Inferior parietal cortex (tissue), 1 donor: ENCODE results near the gene ADM2.
A peak's percentile ranks its signal among the peaks of the same experiment; 100 is the strongest.

Source experiments
- DNase-seq: peaks from one replicate; pipeline ENCODE4 v3.0.0-alpha.2; 2016; ENCODE audit errors: extremely low spot score

The ADM2 gene

DNA sequence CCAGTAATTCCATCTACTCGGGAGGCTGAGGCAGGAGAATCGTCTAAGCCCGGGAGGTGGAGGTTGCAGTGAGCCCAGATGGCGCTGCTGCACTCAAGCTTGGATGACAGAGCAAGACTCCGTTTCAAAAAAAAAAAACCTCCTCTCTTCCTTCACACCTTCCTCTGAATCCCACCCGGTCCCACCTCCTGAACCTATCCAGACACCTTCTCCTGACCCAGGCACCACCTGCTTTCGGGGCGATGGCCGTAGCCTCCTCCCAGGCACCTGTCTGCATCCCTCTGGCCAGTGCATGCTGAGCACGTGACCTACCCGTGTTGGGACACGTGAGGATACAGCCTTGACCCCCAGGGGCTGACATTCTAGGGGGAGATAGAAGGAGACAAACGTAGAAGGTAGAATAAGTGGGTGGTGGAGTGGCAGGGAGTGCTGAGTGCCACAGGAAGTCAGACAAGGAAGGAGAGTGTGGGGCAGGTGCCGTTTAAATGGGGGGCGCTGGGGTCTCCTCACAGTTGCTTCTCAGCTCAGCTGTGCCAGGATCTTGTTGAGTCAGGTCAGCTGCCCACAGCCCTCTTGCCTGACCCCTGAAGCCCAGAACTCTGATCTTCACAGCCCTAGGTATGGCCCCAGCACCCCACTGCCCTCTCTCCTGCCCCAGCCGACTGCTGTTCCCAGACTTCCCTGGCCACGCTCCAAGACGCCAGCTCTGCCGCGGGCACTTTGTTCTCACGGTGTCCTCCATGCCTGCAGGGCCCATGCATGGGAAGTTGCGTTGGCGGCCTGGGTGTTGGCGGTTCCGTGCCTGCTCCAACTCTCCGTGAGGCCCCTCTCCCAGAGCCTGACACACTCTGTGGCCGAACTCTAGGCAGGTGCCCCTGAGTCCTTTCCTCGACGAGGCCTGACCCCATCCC, 4.1 kb downstream of the ADM2 start:
- DNase-seq: no peak

DNA sequence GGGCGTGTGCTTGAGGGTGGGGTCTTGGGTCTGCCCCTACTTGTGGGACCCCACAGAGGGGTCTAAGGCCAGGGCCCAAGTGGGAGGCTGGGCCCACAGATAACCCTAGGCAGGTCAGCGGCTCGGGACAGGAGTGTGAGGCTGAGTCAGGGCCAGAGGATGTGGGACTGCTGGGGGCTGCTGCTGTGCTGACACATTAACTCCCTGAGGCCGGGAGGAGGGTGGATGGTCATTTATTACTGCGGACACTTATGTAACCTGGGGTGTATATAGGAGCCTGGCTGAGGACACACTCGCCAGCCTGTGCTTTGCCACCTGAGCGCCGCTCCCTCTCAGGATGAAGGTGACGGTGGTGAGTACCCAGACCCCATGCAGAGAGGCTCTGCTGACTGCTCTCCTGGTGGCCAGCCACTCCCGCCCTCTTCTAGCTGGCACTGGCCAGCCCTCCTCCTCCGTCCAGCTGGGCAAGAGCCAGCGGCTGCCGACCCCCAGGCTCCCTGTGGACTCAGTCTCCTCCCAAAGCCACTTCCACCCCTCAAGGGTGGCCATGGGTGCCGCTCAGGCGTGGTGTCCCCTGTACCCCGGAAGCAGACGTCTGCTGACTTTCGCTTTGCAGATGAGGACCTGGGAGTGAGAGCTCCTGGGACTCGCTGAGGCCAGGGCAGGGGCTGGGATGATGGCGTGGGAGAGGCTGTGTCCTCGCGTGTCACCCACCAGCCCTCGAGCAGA, 5.4 kb downstream of the ADM2 start, which contains the start of gene MIOX:
MIOX (plus strand) TSS at position 299 of the 729 bp plus-strand sequence; CDS start at position 338, 39 bp downstream.
- DNase-seq: no peak

DNA sequence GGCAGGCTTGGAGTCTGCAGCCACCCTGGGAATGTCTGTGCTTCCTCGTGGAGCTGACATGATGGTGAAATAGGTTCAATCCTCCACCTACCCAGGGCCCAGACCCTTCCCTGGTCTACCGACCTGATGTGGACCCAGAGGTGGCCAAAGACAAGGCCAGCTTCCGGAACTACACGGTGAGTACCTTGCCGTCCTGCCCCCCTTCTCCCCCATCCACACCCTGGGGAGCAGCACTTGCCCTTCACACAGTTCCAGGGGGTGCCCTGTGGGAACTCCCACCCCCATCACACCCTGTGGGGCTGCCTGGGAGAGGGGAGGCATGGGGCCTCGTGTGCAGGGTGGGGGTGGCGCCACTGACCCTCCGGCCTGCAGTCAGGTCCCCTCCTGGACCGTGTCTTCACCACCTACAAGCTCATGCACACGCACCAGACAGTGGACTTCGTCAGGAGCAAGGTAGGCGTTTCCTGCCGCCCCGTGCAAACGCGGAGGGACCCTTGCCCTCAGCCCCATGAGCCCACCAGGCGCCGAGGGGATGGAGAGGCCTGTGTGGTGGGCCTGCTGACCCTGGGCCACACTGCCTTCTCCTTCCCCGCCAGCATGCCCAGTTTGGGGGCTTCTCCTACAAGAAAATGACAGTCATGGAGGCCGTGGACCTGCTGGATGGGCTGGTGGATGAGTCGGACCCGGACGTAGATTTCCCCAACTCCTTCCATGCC, 6.1 kb downstream of the ADM2 start:
- no peak for DNase-seq

DNA sequence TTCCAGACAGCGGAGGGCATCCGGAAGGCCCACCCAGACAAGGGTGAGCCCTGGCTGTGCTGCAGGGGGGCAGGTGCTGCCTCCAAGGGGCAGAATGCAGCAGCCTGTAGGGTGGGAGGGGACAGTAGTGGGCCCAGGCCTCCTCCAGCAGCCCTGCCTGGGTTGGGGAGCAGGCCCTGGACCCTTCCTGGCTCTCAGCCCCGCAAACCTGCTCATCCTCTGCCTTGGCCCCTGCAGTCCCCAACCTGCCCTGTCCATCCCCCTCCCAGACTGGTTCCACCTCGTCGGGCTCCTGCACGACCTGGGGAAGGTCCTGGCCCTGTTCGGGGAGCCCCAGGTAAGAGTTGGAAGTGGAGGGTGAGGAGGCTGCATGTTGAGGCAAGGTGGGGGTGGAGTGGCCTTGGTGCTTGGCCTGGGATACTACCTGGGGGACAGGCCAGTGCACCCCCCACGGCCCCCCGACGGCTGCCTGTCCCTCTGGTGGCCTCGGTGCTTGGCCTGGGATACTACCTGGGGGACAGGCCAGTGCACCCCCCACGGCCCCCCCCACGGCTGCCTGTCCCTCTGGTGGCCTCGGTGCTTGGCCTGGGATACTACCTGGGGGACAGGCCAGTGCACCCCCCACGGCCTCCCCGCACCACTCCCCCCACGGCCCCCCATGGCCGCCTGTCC, 6.8 kb downstream of the ADM2 start:
- DNase-seq: no peak

DNA sequence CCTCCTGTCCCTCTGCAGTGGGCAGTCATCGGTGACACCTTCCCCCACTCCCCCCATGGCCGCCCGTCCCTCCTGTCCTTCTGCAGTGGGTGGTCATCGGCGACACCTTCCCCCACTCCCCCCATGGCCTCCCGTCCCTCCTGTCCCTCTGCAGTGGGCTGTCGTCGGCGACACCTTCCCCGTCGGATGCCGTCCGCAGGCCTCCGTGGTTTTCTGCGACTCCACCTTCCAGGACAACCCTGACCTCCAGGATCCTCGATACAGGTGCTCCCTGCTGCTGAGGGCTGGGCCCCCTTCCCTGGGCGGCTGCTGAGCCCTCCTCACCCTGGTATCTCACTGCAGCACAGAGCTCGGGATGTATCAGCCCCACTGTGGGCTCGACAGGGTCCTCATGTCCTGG, 7.5 kb downstream of the ADM2 start:
- no peak for DNase-seq

DNA sequence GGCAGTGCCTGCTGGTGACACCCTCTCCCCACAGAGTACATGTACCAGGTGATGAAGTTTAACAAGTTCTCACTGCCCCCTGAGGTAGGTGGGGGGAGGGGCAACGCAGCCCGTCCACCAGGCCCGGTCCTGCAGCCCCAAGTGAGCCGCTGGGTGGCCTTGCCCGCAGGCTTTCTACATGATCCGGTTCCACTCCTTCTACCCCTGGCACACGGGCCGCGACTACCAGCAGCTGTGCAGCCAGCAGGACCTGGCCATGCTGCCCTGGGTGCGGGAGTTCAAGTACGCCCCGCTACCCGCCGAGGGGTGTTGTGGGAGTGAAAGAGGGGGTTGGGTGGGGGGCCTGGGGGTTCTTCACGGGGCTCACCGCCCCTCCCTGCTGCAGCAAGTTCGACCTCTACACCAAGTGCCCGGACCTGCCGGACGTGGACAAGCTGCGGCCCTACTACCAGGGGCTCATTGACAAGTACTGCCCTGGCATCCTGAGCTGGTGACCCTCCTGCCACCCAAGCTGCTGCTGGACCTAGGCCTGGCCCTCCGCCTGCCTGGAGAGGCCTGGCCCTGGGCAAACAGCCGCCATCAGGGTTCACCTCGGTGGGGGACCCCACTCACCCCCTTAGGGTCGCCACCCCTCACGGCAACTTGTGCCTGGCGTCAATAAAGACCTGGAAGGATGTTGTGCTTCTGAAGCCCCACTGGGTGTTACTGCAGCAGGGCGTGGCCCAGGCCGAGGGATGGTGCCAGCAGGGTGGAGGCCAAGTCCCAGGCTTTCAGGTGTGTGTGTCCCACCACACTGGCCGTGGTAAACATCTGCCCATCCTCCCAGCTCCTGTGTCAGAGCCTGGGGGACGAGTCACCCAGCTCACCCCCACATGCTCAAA, 8.3 kb downstream of the ADM2 start:
- DNase-seq: no peak

DNA sequence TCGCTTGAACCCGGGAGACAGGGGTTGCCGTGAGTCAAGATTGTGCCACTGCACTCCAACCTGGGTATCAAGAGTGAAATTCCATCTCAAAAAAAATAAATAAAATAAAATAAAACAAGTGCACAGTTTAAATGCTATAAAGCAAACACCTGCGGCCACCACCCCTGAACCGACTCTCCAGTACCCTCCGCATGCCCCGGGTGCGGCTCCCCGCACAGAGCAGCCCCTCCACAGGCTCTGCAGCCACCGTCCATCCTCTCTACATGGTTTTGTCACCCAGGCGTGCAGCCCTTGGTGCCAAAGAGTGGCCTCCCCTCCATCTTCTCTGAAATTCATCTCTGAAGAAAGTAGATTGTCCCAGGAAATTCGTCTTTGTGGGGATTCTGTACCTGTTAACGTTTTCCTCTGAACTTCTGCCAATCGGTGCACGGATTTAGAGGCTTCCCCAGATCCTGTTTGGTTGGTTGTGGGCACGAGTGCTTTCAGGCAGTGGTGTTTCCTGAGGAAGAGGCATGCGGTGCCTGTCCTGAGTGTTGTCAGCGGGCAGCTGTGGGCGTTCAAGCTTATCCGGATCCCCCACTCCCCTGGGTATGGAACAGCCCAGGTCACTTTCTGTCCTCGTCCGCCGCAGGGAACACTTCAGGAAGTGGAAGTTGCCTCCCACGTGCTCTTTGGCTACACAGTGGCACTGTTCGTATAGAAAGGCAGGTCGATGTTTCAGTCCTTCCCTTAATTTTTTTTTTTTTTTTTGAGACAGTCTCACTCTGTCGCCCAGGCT, 9.4 kb downstream of the ADM2 start:
- DNase-seq: no peak

DNA sequence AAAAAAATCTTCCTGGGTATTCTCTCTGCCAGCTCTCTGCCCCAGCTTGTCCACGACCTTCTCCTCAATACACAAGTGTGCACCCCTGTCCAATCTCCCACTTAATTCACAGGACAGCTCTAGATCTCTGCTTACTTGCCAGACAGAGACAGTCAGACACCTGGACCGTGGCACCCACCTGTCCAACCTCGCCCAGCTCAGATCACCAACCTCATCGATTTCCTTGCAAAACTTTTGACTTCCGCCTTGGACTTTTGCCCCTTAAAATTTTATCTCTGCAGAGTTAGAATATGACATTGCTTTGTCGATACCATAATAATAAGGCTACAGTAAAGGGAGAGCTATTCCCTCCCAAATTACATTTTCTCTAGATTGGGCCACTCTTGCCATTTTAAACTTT, 15.8 kb downstream of the ADM2 start:
- DNase-seq: no peak

DNA sequence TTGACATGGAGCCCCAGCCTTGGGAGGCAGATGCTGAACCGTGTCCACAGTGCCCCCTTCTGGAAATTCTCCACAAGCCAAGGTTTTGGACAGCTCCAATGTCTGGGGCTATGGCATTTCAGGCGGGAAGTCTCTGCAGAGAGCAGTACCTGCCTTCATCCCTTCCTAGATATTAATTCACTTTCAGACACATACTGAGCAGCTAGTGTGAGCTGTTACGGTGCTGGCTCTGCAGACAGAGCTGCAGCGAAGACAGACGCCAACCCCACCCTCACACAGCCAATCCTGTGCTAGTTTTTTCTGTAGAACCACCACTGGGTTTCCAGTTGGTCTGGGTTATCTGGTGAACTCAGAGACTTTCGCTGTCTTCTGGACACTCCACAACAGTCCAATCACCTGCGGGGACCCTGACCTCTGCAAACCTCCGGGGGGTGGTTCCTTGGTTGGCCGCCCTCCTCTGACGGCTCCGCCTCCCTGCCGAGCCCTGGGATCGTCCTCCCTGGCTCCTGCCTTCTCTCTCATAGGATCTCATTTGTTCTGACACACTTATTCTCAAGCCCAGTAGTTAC, 17.1 kb downstream of the ADM2 start:
- peak; percentile 76 for DNase-seq

DNA sequence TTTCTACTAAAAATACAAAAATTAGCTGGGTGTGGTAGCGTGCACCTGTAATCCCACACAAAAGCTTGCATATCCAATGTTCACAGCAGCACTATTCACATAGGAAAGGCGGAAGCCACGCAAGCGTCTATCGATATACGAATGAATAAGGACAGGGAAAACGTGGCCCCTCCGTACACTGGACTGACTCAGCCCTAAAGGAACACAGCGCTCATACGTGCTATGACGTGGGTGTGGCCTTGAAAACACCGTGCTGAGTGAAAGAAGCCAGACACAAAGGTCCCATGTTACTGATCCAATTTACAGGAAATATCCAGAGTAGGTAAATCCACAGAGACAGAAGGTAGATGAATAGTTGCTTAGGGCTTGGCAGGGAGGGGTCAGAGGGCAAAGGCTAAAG, 19.1 kb downstream of the ADM2 start:
- DNase-seq: no peak

DNA sequence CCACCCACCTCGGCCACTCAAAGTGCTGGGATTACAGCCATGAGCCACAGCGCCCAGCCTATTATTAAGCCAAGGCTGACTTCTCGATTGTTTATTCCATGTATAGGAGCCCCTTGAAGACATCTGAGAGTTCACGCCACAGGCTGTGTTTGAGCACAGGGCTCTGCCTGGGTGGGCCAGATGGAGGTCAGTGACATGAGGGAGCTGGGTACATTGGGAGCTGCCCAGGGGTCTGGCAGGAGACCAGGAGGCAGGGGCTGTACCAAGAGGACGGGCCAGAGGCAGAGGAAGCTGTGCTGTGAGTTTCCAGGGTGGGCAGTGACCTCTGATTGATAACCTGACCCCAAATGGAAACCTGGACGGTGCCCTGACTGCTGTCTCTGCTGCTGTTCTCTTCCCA, 20.8 kb downstream of the ADM2 start:
- DNase-seq: no peak

DNA sequence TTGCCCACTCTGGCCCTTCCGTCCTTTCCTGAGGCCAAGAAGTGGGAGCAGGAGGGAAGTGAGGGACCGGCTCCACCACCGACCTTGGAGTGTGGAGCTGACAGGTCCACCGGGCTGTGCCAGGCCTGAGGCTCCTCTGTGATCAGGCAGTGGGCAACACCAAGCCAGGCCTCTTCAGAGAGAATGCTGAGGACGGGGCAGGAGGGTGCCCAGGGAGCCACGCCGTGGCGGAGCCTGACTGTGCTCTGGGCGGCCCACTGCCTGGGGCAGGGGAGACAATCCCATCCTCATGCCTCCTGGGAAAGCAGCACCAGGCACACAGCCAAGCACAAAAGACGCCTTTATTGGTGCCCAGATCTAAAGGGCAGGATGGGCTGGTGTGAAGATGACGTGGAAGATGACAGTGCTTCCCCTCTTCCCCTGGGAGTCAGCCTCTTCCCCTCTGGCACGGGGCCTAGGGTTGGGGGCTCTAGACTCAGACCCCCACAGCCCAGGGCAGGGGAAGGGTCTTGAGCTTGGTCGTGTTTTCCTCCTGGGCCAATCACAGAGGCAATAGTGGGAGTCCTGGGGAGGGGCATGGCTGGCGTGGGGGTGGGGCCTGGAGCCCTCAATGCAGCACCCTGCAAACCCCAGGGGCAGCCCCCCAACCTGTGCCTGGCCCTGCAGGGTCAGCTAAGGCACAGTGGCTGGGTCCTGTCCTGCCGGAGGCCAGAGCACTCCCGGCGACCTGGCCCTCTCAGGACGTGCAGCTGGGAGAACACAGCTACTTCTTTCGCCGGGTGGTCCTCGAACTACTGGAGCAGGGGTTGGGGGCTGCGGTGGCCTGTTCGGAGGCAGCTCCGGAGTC, 21.5 kb downstream of the ADM2 start:
- no peak for DNase-seq

DNA sequence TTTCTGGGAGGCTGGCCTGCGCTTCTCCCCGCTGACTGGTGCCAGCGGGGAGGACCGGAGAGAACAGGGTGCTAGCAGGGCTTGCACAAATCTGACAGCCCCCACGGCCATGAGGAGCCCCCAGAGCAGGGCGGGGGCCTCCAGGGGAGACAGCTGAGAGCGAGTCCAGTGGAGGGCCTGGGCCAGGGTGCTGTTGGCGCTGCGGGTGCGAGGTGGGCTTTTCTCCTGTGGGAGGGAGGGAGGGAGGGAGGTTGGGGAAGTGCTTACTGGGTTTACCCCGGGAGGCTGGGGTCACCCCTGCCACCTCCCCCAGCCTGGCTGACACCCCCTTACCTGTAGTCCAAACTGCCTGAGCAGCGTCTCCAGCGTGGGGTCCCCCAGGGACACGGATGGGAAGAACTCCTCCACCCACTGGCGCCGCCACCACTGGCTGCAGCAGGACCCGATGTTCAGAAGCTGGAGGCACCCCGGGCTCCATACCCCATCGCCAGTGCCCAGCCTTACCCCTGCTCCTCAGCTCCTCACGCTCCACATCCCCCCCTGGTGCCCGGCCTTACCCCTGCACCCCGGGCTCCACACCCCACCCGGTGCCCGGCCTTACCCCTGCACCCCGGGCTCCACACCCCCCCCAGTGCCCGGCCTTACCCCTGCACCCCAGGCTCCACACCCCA, 22.3 kb downstream of the ADM2 start:
- no peak for DNase-seq

DNA sequence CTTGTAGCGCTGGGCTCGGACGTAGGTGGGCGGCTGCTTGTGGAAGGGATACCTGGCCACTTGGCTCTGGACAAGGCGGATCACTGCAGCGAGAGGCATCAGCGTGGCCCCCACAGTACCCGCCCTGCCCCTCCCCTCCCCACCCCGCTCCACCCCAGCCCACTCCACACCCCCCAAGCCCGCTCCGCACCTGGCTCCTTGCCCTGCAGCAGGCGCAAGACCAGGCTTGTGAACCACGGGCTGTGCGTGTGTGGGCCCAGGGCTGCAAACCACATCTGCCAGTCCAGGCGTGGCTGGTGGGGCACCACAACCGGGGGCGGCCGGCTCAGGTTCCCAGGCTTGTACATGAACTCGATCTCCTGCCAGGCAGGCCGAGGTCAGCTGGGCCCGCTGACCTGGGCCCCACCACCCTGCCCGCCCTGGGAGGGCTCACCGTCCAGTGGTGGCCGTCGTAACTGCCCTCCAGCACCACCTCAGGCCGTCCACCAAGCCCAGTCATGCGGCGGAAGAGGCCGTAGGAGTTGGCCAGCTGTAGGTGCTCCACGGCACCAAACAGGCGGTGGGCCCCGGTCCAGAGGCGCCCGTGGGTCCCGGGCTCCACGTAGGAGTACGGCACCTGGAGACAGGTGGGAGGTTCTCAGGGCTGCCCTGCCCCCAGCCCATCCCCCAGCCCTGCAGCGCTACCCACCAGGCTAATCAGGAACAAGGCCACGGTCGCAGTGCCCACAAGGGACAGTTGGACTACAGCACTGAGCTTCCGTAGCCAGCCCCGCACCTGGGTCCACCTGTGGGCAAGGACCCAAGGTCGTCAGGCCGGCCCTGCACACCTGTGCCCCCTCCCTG, 23.2 kb downstream of the ADM2 start:
- DNase-seq: no peak

DNA sequence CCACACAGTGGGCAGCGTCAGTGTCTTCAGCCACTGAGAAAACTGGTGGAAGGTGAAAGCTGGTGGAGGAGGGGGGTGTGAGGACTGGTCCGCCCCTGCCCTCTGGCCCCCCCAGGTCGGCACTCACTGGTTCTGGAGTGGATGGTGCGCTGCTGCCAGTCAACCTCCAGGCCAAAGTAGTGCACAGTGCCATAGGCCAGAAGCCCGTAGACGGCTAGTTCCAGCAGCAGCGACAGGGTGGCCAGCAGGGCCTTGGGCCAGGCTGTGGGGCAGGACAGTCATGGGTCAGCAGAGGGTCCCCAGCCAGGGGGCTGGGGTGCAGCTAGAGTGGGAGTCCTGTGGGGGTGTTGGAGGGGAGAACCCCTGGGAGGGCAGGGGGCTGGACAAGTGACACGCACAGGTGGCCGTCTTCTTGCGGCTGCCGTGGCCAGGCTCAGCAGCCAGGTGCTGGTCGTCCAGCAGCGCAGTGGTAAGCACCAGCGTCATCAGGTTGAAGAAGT, 24.0 kb downstream of the ADM2 start:
- DNase-seq: no peak

DNA sequence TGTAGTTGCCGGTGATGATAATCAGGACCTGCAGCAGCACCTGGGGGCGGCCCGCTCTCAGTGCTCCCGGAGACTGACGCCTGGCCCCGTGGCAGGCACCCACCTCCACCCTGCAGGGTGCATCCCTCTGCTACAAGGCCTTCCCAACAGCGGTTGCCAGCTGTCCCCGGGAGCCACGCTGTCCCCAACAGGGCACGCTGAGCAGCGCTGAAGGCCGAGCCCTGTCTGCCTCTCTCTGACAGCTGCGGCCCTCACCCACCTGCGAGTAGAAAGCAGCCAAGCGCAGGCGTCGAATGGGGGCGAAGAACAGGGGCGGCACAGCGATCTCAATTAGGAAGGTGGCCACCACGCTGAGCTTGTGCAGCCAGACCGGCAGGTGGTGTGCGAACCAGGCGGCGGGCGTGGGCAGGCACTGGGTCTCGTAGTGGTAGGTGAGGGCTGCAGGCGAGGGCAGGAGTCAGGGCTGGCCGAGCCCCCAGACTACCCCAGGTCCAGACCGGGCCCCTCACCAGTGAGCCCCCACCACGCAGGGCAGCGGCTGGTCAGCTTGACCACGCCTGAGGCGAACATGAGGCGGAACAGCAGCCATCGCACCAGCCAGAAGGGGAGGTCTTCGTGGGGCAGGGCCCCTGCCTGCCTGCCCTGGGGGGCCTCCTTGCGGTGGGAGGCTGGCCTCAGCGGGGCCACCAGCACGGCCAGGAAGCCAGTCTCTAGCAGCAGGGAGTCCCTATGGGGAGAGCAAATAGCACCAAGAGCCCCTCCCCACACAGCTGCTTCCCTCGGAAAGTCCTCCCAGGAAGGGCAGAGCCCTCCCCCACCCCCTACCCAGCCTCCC, 24.6 kb downstream of the ADM2 start:
- no peak for DNase-seq
